Stimulated activated effector memory CD8-positive, alpha-beta T cell treated with anti-CD3 and anti-CD28 coated beads, Interleukin-12 subunit alpha, Interleukin-12 subunit beta, amount 100 ng/mL, for 72 hours (primary cell): ENCODE measurements around the gene NIPAL1.
"Not testable (repeated sequence)": the region's sequence is repeated elsewhere in the genome, so short reads cannot be mapped to it uniquely, and the experiment has no call there.

ENCODE experiments used
- ATAC-seq: fragments of 150-1000 bp; cut with Tn5 transposase; 2 replicates; pipeline ENCODE4 v1.10.0; 2021
- DNase-seq, 2 donors: peaks; one replicate each; pipeline ENCODE4 v3.0.0; 2021 to 2022; ENCODE audit warnings: low spot score in 2 of 2
- H3K27ac Mint-ChIP-seq: one replicate; pipeline ENCODE4 v1.8.0; 2022; ENCODE audit warnings: mild to moderate bottlenecking, mixed read lengths
- H3K36me3 Mint-ChIP-seq: one replicate; pipeline ENCODE4 v1.8.0; 2022; ENCODE audit warnings: mild to moderate bottlenecking, mixed read lengths
- H3K4me1 Mint-ChIP-seq: one replicate; pipeline ENCODE4 v1.8.0; 2022; ENCODE audit warnings: mixed read lengths
- H3K4me3 Mint-ChIP-seq: one replicate; pipeline ENCODE4 v1.8.0; 2022; ENCODE audit warnings: mild to moderate bottlenecking, mixed read lengths
- H3K9me3 Mint-ChIP-seq: one replicate; pipeline ENCODE4 v1.8.0; 2022; ENCODE audit warnings: mixed read lengths

Gene NIPAL1

DNA sequence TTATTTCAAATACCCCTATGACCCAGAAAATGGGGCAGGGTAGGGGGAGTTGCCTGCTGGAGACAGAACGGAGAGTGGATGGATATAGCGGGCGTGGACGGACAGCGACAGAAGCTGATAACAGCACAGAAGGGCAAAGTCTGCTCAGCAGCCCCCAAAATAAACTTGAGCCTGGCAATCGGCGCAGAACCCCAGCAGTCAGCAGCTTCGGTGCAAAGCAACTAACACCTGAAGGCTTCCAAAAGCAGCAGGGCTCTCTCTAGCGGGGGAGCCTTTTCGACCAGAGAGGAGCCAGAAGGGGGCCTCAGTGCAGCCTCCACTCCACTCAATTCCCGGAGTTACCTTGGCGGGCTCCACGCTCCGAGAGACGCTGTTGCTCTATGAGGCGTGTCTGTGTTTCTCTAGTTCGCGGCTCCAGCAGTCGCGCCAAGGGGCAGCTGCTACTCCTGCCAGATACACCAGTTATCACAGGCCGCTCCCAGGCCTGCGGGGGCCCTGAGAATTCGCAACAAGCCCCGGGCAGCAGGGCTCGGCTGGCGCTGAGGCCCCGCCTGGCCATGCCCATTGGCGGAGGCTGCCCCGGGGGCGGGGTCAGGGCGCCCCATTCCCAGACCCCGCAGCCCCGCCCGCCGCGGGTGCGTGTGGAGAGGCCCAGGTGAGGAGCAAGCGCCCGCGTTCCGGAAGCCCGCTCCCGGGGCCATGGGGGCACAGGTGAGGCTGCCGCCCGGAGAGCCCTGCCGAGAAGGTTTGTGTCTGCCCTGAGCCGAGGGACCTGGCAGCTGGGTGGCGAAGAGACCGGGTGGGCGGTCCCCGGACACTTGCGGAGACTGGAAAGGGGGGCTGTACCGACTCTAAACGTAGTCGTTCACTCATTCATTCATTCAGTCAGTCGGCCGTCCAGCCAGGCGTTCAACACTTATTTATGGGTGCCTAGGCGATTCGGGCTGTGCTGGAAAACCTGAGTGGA is at the start of gene NIPAL1, which contains the start of gene CNGA1:
Gene NIPAL1, plus strand, starts transcription at position 632 of the 967 bp plus-strand sequence. Its CDS starts 68 bp downstream, at position 700.
Gene CNGA1, minus strand, starts transcription at position 541 of the 967 bp plus-strand sequence. CDS start 63,992 bp downstream, outside the sequence.
- DNase-seq (peak; percentile 54 to 77), ATAC-seq (peak; percentile 89)
- Mint-ChIP-seq H3K4me1 (peaks cover 20% of the 10 kb centered on the region), H3K4me3 (peak within 1 kb of the TSS; percentile 69), H3K9me3 (no peaks in the 10 kb centered on the region), H3K27ac (peak within 1 kb of the TSS; percentile 77), H3K36me3 (no peaks in the 10 kb centered on the region)

DNA sequence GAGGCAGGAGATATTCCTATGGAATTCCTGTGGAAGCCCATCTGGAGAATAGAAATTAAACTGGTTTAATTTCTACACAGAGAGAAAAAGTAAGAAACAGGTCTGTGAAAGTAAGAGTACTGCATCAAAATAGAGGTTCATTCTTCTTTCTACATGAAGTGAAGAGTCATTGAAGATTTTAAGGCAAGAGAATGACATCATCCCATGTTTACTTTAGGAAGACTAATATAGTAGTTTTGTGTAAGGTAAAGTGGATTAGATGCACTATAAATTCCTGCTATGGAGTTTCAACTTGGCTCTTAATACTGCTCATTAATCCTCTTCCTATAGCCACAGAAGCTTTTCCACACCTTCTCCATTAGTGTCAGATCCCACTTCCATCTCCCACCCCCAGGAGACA is 47.7 kb upstream of the NIPAL1 start:
- no peak overlapping the region for H3K27ac Mint-ChIP-seq
- no peak for DNase-seq
- no peak for ATAC-seq
- H3K9me3 Mint-ChIP-seq, result no peaks in the 10 kb centered on the region
- no peak overlapping the region for H3K4me3 Mint-ChIP-seq
- H3K4me1 Mint-ChIP-seq, result no peaks in the 10 kb centered on the region
- no peaks in the 10 kb centered on the region for H3K36me3 Mint-ChIP-seq

DNA sequence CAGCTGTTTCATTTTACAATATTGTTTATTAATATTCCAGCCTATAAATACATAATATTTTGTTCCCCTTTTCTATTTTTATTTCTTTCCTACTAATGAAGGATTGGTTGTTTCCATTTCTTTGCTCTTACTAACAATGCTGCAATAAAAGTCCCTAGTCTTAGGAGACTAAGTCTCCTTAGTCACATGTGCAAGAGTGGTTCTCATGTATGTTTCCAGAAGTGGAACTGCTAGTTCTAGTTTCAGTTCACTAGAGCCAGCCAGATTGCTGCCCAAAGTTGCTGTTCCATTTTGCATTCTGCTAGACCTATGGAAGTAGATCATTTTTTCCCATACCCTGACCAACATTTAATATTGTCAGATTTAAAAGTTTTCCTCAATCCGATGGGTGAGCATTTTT is 44.4 kb upstream of the NIPAL1 start:
- no peak overlapping the region for H3K27ac Mint-ChIP-seq

DNA sequence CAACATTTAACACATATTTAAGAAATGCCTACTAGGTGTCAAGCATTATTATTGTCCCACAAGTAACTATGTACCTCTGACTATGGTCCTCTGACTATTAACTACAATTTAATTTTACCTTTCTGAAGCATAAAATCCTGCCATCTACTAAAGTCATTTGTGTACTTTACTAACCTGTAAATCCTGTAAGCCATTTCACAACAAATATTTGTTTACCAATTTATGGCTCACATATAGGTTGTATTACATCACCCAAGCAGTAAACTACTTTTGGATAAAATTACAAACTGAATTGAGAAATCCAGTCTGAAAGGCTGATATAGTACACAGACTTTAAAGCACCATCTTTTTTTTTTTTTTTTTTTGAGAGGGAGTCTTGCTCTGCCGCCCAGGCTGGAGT is 43.9 kb upstream of the NIPAL1 start:
- no peak overlapping the region for H3K27ac Mint-ChIP-seq
- H3K4me3 Mint-ChIP-seq, result no peak overlapping the region
- no peak for DNase-seq
- ATAC-seq, result no peak
- H3K4me1 Mint-ChIP-seq, result no peaks in the 10 kb centered on the region
- no peaks in the 10 kb centered on the region for H3K36me3 Mint-ChIP-seq
- no peaks in the 10 kb centered on the region for H3K9me3 Mint-ChIP-seq

More for the DNA sequence above, 44.4 kb upstream of the NIPAL1 start:
- Mint-ChIP-seq H3K36me3 (no peaks in the 10 kb centered on the region), H3K4me1 (no peaks in the 10 kb centered on the region), H3K9me3 (no peaks in the 10 kb centered on the region), H3K4me3 (no peak overlapping the region)
- DNase-seq (no peak), ATAC-seq (no peak)

DNA sequence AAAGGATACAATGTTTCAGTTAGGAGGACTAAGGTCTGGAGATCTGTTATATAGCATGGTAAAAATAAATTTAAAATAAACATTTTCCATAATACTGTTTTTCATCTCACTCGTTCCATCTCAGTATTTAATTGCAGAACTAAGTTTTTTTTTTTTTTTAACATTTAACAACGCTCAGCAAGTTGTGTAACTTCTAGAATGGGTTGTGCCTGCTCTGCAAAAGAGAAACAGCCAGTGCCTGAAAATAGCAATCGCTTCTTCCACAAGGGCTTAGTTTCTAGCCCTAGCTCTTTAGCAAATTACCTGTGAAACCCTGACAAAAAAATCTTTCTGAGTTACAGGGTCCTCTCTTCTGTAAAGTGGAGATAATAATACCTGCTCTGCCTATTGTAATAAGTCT is 42.0 kb upstream of the NIPAL1 start:
- DNase-seq (no peak), ATAC-seq (no peak)
- no peak overlapping the region for H3K4me3 Mint-ChIP-seq
- H3K27ac Mint-ChIP-seq, result no peak overlapping the region
- no peaks in the 10 kb centered on the region for H3K9me3 Mint-ChIP-seq
- no peaks in the 10 kb centered on the region for H3K4me1 Mint-ChIP-seq
- H3K36me3 Mint-ChIP-seq, result no peaks in the 10 kb centered on the region

DNA sequence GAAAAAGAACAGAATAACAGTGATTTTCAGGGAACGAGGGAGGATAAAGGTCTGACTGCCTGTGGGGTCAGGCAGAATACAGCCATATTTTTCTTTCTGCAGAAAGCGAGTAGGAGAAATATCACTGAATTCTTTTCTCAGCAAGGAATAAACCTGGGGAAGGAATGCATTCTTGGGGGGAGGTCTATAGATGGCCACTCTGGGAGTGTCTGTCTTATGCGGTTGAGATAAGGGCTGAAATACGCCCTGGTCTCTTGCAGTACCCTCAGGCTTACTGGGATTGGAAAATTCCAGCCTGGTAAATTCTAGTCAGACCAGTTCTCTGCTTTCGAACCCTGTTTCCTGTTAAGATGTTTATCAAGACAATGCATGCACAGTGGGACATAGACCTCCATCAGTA is 26.4 kb upstream of the NIPAL1 start:
- no peak overlapping the region for H3K27ac Mint-ChIP-seq
- no peak overlapping the region for H3K4me3 Mint-ChIP-seq
- no peak for DNase-seq
- H3K4me1 Mint-ChIP-seq, result no peaks in the 10 kb centered on the region
- peaks cover 8% of the 10 kb centered on the region for H3K9me3 Mint-ChIP-seq
- H3K36me3 Mint-ChIP-seq, result no peaks in the 10 kb centered on the region
- ATAC-seq, result no peak

DNA sequence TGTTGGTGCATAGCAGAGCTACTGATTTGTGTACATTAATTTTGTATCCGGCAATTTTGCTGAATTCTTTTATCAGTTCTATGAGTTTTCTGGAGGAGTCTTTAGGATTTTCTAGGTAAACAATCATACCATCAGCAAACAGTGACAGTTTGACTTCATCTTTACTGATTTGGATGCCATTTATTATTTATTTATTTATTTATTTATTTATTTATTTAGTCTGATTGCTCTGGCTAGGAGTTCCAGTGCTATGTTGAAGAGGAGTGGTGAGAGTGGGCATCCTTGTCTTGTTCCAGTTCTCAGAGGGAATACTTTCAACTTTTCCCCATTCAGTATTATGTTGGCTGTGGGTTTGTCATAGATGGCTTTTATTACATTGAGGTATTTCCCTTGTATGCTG is 24.1 kb upstream of the NIPAL1 start:
- H3K4me3 Mint-ChIP-seq, ATAC-seq, DNase-seq, H3K9me3 Mint-ChIP-seq, H3K27ac Mint-ChIP-seq, H3K4me1 Mint-ChIP-seq, H3K36me3 Mint-ChIP-seq: not testable (repeated sequence)

DNA sequence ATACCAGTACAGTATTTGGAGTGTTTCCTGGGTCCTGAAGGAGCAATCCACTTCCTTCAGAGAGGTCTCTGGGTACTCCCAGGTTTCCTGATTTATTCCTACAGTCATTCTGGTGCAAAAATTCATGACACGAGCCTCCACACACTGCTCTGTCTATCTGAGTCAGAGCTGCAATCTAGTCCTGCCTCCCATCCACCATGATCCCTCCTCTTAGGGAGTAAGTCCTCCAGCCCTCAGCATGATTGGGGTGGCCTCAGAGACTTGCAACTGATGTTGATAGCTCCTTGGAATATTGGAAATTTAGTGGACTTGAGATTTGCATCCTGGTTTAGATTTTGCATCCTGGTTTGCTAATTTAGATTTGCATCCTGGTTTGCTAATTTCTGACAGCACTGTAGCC is 20.6 kb upstream of the NIPAL1 start:
- Mint-ChIP-seq H3K36me3 (no peaks in the 10 kb centered on the region), H3K4me1 (no peaks in the 10 kb centered on the region), H3K27ac (no peak overlapping the region), H3K4me3 (no peak overlapping the region), H3K9me3 (peaks cover under 1% of the 10 kb centered on the region)
- ATAC-seq, result no peak
- DNase-seq, result no peak

DNA sequence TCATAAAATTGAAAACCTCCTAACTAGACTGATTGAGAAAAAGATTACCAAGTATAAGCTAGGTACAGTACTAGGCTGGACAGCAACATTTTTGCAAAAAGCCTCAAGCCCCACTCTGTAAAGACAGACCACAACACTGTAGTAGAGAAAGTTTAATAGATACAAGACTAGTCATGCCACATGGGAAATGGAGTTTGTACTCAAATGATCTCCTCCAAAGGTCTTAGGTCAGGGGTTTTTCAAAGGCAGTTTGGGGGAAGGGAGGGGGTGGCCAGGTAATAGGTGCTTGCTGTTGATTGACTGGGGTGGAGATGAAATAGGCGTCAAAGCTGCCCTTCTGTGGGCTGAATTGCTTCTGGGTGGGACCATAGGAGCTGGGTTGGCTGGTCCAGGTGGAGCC is 14.3 kb upstream of the NIPAL1 start:
- ATAC-seq (no peak), DNase-seq (no peak)
- Mint-ChIP-seq H3K4me3 (no peak overlapping the region), H3K4me1 (no peaks in the 10 kb centered on the region), H3K36me3 (no peaks in the 10 kb centered on the region), H3K27ac (no peak overlapping the region), H3K9me3 (peaks cover 3% of the 10 kb centered on the region)

DNA sequence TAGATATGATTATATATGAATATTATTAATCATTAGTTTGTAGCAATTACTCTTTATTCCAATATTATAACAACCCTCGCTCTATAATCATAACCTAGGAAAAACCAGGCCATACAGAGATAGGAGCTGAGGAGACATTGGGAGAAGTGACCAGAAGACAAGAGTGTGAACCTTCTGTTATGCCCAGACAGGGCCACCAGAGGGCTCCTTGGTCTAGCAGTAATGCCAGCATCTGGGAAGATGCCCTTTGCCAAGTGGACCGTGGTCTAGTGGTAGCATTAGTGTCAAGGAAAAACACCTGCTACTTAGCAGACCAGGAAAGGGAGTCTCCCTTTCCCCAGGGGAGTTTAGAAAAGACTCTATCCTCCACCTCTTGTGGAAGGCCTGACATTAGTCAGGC is 13.0 kb upstream of the NIPAL1 start:
- not testable (repeated sequence) for ATAC-seq, H3K36me3 Mint-ChIP-seq, H3K27ac Mint-ChIP-seq, H3K9me3 Mint-ChIP-seq, H3K4me1 Mint-ChIP-seq, H3K4me3 Mint-ChIP-seq
- peak in 1 of 2 donors; percentile 54 for DNase-seq

DNA sequence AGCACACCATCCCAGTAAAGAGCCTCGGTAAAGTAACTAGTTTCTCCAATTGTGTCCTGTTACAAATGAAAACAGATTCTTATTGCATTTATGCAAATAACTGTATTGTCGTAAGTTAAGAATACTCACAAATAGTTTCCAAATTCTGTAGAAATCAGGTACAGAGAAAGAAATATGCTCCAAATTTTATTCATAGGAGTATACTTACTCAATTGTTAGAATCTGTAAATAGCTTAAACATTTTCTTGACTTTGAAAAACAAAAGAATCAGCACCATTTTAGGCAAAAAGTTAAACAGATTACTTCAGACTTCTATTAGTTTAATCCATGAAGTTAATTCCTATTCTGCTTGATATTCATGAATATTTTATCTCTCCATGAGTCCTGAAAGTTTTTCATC is 10.8 kb upstream of the NIPAL1 start:
- DNase-seq (no peak), ATAC-seq (no peak)
- peaks cover 3% of the 10 kb centered on the region for H3K9me3 Mint-ChIP-seq
- H3K27ac Mint-ChIP-seq, result no peak overlapping the region
- no peaks in the 10 kb centered on the region for H3K4me1 Mint-ChIP-seq
- H3K36me3 Mint-ChIP-seq, result no peaks in the 10 kb centered on the region
- no peak overlapping the region for H3K4me3 Mint-ChIP-seq

DNA sequence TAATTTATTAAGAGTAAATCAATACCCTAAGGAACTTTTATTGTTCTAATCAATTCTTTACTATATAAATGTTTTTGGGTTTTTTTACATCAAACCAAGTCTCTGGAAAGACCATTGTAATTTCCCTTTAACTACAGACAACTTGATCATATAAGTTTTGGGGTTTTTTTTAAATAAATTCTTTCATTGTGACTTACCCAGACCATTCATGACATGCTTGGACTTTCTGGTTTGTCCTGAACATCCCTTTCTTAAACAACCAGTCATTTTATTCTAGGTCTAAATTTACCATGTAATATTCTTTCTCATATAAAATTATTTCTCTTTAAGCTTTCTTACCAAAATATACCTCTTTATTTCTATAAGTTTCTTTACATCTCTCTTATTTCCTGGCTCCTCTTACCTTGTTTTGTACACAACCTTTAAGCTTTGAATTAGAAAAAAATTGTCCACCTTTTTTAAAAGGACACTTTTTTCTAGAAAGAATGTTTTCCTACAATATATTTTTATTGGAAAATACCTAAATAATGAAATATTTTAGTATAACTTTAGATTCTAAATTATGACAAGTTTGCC is 8.5 kb upstream of the NIPAL1 start:
- no peaks in the 10 kb centered on the region for H3K36me3 Mint-ChIP-seq
- H3K9me3 Mint-ChIP-seq, result peaks cover 3% of the 10 kb centered on the region
- ATAC-seq (no peak), DNase-seq (no peak)
- H3K27ac Mint-ChIP-seq, result no peak overlapping the region
- no peak overlapping the region for H3K4me3 Mint-ChIP-seq
- no peaks in the 10 kb centered on the region for H3K4me1 Mint-ChIP-seq

DNA sequence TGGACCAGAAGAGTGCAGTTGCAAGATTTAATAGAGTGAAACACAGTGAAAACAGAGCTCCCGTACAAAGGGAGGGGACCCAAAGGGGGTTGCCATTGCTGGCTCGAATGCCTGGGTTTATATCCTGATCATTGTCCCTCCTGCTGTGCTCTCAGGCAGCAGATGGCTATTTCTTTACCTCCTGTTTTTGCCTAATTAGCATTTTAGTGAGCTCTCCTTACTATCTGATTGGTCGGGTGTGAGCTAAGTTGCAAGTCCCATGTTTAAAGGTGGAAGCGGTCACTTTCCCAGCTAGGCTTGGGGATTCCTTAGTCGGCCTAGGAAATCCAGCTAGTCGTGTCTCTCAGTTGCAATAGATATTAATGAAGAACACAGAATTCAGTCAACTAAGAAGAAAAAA is 5.7 kb upstream of the NIPAL1 start:
- not testable (repeated sequence) for H3K4me1 Mint-ChIP-seq, DNase-seq, H3K36me3 Mint-ChIP-seq, ATAC-seq, H3K9me3 Mint-ChIP-seq, H3K27ac Mint-ChIP-seq, H3K4me3 Mint-ChIP-seq

DNA sequence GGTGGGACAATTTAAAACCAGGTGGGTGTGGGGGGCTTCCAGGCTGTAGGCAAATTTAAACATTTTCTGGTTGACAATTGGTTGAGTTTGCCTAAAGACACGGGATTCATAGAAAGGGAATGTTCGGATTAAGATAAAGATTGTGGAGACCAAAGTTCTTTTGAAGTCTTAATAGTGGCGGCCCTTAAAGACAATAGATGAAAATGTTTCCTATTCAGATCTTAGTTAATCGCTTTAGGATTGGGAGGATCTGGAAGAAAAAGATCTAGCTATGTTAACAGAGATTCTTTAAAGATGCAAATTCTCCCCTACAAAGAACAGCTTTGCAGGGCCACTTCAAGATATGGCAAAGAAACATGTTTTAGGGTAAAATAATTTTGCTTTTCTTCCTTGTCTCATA is 4.8 kb upstream of the NIPAL1 start:
- ATAC-seq (no peak), DNase-seq (no peak)
- Mint-ChIP-seq H3K4me3 (no peak overlapping the region), H3K4me1 (peaks cover 9% of the 10 kb centered on the region), H3K36me3 (no peaks in the 10 kb centered on the region), H3K9me3 (no peaks in the 10 kb centered on the region), H3K27ac (no peak overlapping the region)

DNA sequence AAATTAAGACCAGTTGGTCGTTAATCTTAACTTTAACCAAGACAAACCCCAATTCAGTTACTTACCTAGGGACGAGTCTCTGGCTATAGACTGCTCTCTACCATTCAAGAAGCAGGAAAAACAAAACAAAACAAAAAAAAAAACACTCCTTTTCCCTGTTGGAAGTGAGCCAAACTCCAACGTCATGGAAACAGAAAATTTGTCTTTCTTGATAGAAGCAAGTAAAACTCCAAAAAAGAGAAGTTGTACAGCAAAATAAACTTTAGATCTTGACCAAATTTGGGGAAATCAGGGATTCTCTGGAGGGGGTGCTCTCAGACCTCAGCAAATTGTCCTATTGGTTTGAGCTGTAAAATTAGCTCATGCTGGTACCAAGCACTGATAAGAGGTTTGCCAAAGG is 3.7 kb upstream of the NIPAL1 start:
- ATAC-seq (no peak), DNase-seq (no peak)
- Mint-ChIP-seq H3K4me3 (no peak overlapping the region), H3K36me3 (no peaks in the 10 kb centered on the region), H3K4me1 (peaks cover 15% of the 10 kb centered on the region), H3K27ac (no peak overlapping the region), H3K9me3 (no peaks in the 10 kb centered on the region)

DNA sequence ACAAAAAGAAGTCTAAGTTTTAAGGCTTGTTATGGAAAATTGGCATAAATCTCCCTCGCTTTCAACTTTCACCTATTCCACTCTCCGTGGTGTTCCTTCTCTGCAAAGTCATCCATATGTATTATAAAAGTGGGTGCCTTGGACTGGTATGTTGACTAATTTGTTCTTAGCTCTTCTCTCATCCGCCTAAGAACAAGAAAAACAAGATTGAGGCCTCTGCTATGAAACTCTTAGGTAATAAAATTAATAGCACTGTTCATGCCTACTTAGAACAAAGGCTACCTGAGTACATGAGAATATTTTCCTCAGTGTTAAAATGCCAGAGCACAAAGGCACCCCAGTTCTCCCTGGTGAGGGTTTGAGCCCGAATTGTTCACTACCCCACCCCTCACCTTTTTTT is 1.4 kb upstream of the NIPAL1 start:
- Mint-ChIP-seq H3K4me1 (peaks cover 15% of the 10 kb centered on the region), H3K4me3 (no peak overlapping the region), H3K27ac (no peak overlapping the region), H3K9me3 (no peaks in the 10 kb centered on the region), H3K36me3 (no peaks in the 10 kb centered on the region)
- ATAC-seq (no peak), DNase-seq (no peak)
